ENCODE data around the gene JKAMP. TPM values are rescaled to one million over a fixed set of nuclear protein-coding genes. Genes with fewer than 3 reads are reported as not detected.

The JKAMP gene
- total and polyA plus RNA-seq, 2 donors from 2014 or later, result 40.4 to 48.3 TPM

DNA sequence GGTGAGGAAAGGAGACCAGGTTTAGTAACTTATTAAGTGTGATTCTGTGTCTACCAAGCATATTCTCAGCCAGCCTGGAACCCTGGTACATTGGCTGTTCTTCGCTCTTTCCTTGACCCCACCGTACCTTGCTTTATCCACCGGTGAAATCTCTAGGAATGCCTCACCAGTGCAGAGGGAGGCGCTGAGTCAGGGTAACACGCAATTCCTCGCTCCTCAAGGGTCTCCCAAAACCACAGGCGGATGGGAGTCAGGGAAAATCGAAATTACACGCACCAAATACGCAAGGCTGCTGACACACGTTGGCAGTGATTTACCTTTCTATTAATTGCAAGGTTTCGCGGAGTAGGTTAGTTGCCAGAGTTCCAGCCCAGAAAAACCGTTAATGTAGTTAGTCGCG, 954 bp upstream of the JKAMP start:
- intact Hi-C loops (cut with DNase I), result no loop called here
- Histone ChIP-seq H3K27ac (ENCODE audit: low read depth in 2 of 2, low read length in 2 of 2) (peak overlapping the region; percentile 90 to 97), H3K36me3 (ENCODE audit: control insufficient read depth in 2 of 3, insufficient read depth in 3 of 3, low read length in 3 of 3) (peaks cover 0 to 5% (median 3%) of the 10 kb centered on the region in 3 donors), H3K27me3 (ENCODE audit: control insufficient read depth, insufficient read depth, low read length) (no peaks in the 10 kb centered on the region), H3K4me1 (ENCODE audit: control insufficient read depth in 2 of 3, insufficient read depth in 2 of 3, low read depth in 1 of 3, low read length in 3 of 3) (peaks cover 0 to 25% (median 18%) of the 10 kb centered on the region in 3 donors), H3K9me3 (ENCODE audit: control insufficient read depth in 2 of 3, insufficient read depth in 1 of 3, low read length in 3 of 3) (no peaks in the 10 kb centered on the region), H3K9ac (ENCODE audit: low read length in 3 of 3) (peak overlapping the region; percentile 57 to 91 (median 84)), H3K4me3 (ENCODE audit: low read length in 3 of 3) (peak overlapping the region; percentile 84 to 97 (median 94))
- DNase-seq (peak in 3 of 5 donors; percentile 38 to 70 (median 66)), FAIRE-seq (no peak)
- TF ChIP-seq, protein P1, sequence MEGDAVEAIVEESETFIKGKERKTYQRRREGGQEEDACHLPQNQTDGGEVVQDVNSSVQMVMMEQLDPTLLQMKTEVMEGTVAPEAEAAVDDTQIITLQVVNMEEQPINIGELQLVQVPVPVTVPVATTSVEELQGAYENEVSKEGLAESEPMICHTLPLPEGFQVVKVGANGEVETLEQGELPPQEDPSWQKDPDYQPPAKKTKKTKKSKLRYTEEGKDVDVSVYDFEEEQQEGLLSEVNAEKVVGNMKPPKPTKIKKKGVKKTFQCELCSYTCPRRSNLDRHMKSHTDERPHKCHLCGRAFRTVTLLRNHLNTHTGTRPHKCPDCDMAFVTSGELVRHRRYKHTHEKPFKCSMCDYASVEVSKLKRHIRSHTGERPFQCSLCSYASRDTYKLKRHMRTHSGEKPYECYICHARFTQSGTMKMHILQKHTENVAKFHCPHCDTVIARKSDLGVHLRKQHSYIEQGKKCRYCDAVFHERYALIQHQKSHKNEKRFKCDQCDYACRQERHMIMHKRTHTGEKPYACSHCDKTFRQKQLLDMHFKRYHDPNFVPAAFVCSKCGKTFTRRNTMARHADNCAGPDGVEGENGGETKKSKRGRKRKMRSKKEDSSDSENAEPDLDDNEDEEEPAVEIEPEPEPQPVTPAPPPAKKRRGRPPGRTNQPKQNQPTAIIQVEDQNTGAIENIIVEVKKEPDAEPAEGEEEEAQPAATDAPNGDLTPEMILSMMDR (IDR thresholded peaks at IDR 0.05; ENCODE audit: borderline replicate concordance, extremely low read depth, insufficient read depth), result no peak

- peaks cover 0 to 25% (median 18%) of the 10 kb centered on the region in 3 donors for H3K4me1 ChIP-seq (ENCODE audit: control insufficient read depth in 2 of 3, insufficient read depth in 2 of 3, low read depth in 1 of 3, low read length in 3 of 3)
- no peaks in the 10 kb centered on the region for H3K9me3 ChIP-seq (ENCODE audit: control insufficient read depth in 2 of 3, insufficient read depth in 1 of 3, low read length in 3 of 3)
- H3K9ac ChIP-seq (ENCODE audit: low read length in 3 of 3), result peak overlapping the region; percentile 57 to 91 (median 83)
- TF ChIP-seq, protein P1 (IDR thresholded peaks at IDR 0.05; ENCODE audit: borderline replicate concordance, extremely low read depth, insufficient read depth), result no peak
- intact Hi-C loops (cut with DNase I), result no loop called here
- no peak for FAIRE-seq
- peak overlapping the region; percentile 84 to 97 (median 94) for H3K4me3 ChIP-seq (ENCODE audit: low read length in 3 of 3)
- peak overlapping the region; percentile 90 to 97 for H3K27ac ChIP-seq (ENCODE audit: low read depth in 2 of 2, low read length in 2 of 2)
- H3K36me3 ChIP-seq (ENCODE audit: control insufficient read depth in 2 of 3, insufficient read depth in 3 of 3, low read length in 3 of 3), result peaks cover 0 to 9% (median 3%) of the 10 kb centered on the region in 3 donors
- DNase-seq, result no peak
- no peaks in the 10 kb centered on the region for H3K27me3 ChIP-seq (ENCODE audit: control insufficient read depth, insufficient read depth, low read length)
Measured at GRCh38 chr14:59484639-59485175, 390 bp downstream of the JKAMP start.

DNA sequence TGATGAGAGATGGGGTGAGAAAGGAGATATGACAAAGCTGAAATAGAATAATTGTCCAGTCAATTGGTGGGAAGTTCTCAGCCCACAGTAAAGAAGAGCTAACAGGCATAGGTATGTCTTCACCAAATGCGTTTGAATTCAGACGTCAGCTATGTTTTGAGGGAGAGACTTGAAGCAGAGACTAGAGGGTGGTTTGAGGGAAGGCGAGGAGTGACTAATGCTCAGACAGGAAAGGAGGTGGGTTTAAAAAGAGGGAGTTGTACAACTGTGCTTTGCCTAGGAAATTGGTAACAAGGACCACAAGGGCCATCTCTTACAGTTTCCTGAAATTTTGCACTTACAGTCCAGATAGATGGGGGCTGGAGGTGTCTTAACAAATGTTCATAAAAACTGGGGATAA, 6.4 kb downstream of the JKAMP start:
- Histone ChIP-seq H3K9ac (ENCODE audit: low read length in 3 of 3) (no peak overlapping the region), H3K4me3 (ENCODE audit: low read length in 3 of 3) (no peak overlapping the region), H3K27me3 (ENCODE audit: control insufficient read depth, insufficient read depth, low read length) (no peaks in the 10 kb centered on the region), H3K27ac (ENCODE audit: low read depth in 2 of 2, low read length in 2 of 2) (no peak overlapping the region), H3K4me1 (ENCODE audit: control insufficient read depth in 2 of 3, insufficient read depth in 2 of 3, low read depth in 1 of 3, low read length in 3 of 3) (peaks cover 0 to 7% (median 0%) of the 10 kb centered on the region in 3 donors), H3K9me3 (ENCODE audit: control insufficient read depth in 2 of 3, insufficient read depth in 1 of 3, low read length in 3 of 3) (no peaks in the 10 kb centered on the region), H3K36me3 (ENCODE audit: control insufficient read depth in 2 of 3, insufficient read depth in 3 of 3, low read length in 3 of 3) (peaks cover 3 to 22% (median 19%) of the 10 kb centered on the region in 3 donors)
- intact Hi-C loops (cut with DNase I), result no loop called here
- FAIRE-seq (no peak), DNase-seq (no peak)
- TF ChIP-seq, protein P1 (IDR thresholded peaks at IDR 0.05; ENCODE audit: borderline replicate concordance, extremely low read depth, insufficient read depth), result no peak

All from kidney (tissue), 14 donors.